ENCODE data around the gene TRRAP.

- TF ChIP-seq POLR2A (IDR thresholded peaks at IDR 0.05; ENCODE audit: low read length) = no peak
- TF ChIP-seq CTCF (IDR thresholded peaks at IDR 0.05) = no peak
- no peak for TF ChIP-seq MYC (IDR thresholded peaks at IDR 0.05; ENCODE audit: borderline replicate concordance, low read length)
- TF ChIP-seq REST (IDR thresholded peaks at IDR 0.05) = no peak
- TF ChIP-seq EP300 (IDR thresholded peaks at IDR 0.05) = no peak
- TF ChIP-seq POLR2AphosphoS2 (conservative IDR thresholded peaks at IDR 0.05; ENCODE audit: low read length) = no peak
- no peak for TF ChIP-seq CEBPB (IDR thresholded peaks at IDR 0.05)
- no peak for TF ChIP-seq ZNF302 (CRISPR knock-in tag; IDR thresholded peaks at IDR 0.05)
- TF ChIP-seq USF2 (IDR thresholded peaks at IDR 0.05) = no peak
- TF ChIP-seq PBX3 (IDR thresholded peaks at IDR 0.05) = no peak
- no peak for TF ChIP-seq ELK1 (IDR thresholded peaks at IDR 0.05; ENCODE audit: low read depth, low read length)
Measured at GRCh38 chr7:99001482-99002147, 123.3 kb downstream of the TRRAP start.
